Chondrocyte (in vitro differentiated cells): ENCODE measurements around the gene MAP4K5. TPM values are rescaled to one million over a fixed set of nuclear protein-coding genes. Genes with fewer than 3 reads are reported as not detected.
"Not testable (repeated sequence)": the region's sequence is repeated elsewhere in the genome, so short reads cannot be mapped to it uniquely, and the experiment has no call there.

Experiments
- DNase-seq: peaks from one replicate; pipeline ENCODE4 v3.0.0; 2021; ENCODE audit warnings: mixed read lengths, low spot score
- H3K27ac Mint-ChIP-seq: one replicate; pipeline ENCODE4 v1.8.0; 2021; ENCODE audit warnings: mild to moderate bottlenecking, moderate library complexity, mixed read lengths; ENCODE audit not compliant: unreplicated experiment
- H3K27me3 Mint-ChIP-seq: 2 replicates; pipeline ENCODE4 v1.8.0; 2021; ENCODE audit warnings: low read depth, mixed read lengths
- H3K36me3 Mint-ChIP-seq: 2 replicates; pipeline ENCODE4 v1.8.0; 2021; ENCODE audit warnings: low read depth, mixed read lengths
- H3K4me1 Mint-ChIP-seq: 2 replicates; pipeline ENCODE4 v1.8.0; 2021; ENCODE audit warnings: low read depth, mild to moderate bottlenecking, mixed read lengths
- H3K4me3 Mint-ChIP-seq: one replicate; pipeline ENCODE4 v1.8.0; 2021; ENCODE audit warnings: mild to moderate bottlenecking, moderate library complexity, mixed read lengths; ENCODE audit not compliant: unreplicated experiment
- H3K9me3 Mint-ChIP-seq: 2 replicates; pipeline ENCODE4 v1.8.0; 2021; ENCODE audit warnings: low read depth, mixed read lengths
- total RNA-seq: library from RNA; stranded (reverse); gene quantifications from 3 replicates; pipeline ENCODE4 v1.2.1, GENCODE V29; 2021
- TF ChIP-seq, protein P1 (sequence below): fragments of 200-600 bp; sonication (generic); IDR thresholded peaks from 2 replicates; pipeline ENCODE4 v1.5.0; 2021; ENCODE audit warnings: antibody characterized with exemption, mild to moderate bottlenecking, moderate library complexity

The MAP4K5 gene
- total RNA-seq, 1 donor from 2014 or later = 103 TPM

DNA sequence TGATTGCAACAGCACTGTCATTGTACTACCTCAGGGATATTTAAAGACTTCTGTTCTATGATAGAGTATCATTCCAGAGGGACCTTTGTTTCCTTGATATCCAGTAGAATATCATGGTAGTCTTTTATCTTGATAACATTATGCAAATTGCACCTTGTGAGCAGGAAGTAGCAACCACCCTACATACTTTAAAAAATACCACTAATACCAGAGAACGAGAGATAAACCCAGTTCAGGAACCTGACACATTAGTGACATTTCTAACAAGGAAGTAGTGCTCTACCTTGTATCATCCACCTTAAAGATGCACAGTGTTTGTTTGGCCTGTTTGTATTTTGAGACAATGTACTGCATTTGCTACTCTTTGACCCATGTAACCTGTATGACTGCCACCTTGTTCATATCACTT lies 8.8 kb upstream of the MAP4K5 start:
- Mint-ChIP-seq H3K36me3 (no peaks in the 10 kb centered on the region), H3K4me3 (no peak overlapping the region), H3K4me1 (peaks cover 9% of the 10 kb centered on the region), H3K27me3 (no peaks in the 10 kb centered on the region), H3K27ac (no peak overlapping the region), H3K9me3 (no peaks in the 10 kb centered on the region)
- DNase-seq = no peak
- TF ChIP-seq, protein P1, sequence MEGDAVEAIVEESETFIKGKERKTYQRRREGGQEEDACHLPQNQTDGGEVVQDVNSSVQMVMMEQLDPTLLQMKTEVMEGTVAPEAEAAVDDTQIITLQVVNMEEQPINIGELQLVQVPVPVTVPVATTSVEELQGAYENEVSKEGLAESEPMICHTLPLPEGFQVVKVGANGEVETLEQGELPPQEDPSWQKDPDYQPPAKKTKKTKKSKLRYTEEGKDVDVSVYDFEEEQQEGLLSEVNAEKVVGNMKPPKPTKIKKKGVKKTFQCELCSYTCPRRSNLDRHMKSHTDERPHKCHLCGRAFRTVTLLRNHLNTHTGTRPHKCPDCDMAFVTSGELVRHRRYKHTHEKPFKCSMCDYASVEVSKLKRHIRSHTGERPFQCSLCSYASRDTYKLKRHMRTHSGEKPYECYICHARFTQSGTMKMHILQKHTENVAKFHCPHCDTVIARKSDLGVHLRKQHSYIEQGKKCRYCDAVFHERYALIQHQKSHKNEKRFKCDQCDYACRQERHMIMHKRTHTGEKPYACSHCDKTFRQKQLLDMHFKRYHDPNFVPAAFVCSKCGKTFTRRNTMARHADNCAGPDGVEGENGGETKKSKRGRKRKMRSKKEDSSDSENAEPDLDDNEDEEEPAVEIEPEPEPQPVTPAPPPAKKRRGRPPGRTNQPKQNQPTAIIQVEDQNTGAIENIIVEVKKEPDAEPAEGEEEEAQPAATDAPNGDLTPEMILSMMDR = no peak

GRCh38 chr14:50539051-50539450 lies 6.7 kb upstream of the MAP4K5 start:
- no peak overlapping the region for H3K4me3 Mint-ChIP-seq
- no peak overlapping the region for H3K27ac Mint-ChIP-seq
- peaks cover 1% of the 10 kb centered on the region for H3K27me3 Mint-ChIP-seq
- no peak for DNase-seq
- H3K36me3 Mint-ChIP-seq = no peaks in the 10 kb centered on the region
- TF ChIP-seq, protein P1 = no peak
- no peaks in the 10 kb centered on the region for H3K9me3 Mint-ChIP-seq
- H3K4me1 Mint-ChIP-seq = peaks cover 3% of the 10 kb centered on the region

GRCh38 chr14:50538034-50538433 lies 5.7 kb upstream of the MAP4K5 start:
- H3K9me3 Mint-ChIP-seq, H3K27me3 Mint-ChIP-seq, H3K4me1 Mint-ChIP-seq, H3K4me3 Mint-ChIP-seq, H3K36me3 Mint-ChIP-seq, DNase-seq, H3K27ac Mint-ChIP-seq: not testable (repeated sequence)

GRCh38 chr14:50534997-50535396 lies 2.6 kb upstream of the MAP4K5 start:
- TF ChIP-seq, protein P1 = no peak
- H3K4me1 Mint-ChIP-seq = peaks cover 20% of the 10 kb centered on the region
- H3K4me3 Mint-ChIP-seq = no peak overlapping the region
- no peaks in the 10 kb centered on the region for H3K9me3 Mint-ChIP-seq
- no peak overlapping the region for H3K27ac Mint-ChIP-seq
- H3K36me3 Mint-ChIP-seq = no peaks in the 10 kb centered on the region
- peaks cover 1% of the 10 kb centered on the region for H3K27me3 Mint-ChIP-seq
- DNase-seq = no peak

DNA sequence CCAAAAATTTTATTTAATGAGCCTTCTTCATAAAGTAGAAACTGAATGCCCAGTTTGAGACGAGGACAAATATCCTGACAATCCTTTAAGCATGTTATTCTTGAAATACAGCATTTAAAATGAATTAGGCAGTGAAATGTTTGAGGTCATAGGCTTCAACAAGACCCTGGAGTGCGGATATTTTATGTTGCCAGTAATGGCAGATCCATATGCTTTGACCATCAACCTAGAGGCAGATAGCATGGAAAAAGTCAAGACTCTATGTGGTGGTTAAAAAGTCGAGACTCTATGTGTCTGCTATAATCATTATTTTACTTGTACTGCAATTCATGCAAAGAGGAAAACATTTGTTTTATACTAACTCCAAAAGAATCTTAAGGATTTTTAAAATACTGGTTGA lies 2.0 kb upstream of the MAP4K5 start:
- no peaks in the 10 kb centered on the region for H3K36me3 Mint-ChIP-seq
- H3K27me3 Mint-ChIP-seq = peaks cover 1% of the 10 kb centered on the region
- DNase-seq = no peak
- TF ChIP-seq, protein P1 = no peak
- peaks cover 26% of the 10 kb centered on the region for H3K4me1 Mint-ChIP-seq
- no peak overlapping the region for H3K27ac Mint-ChIP-seq
- no peak overlapping the region for H3K4me3 Mint-ChIP-seq
- H3K9me3 Mint-ChIP-seq = no peaks in the 10 kb centered on the region

GRCh38 chr14:50533806-50534205 lies 1.4 kb upstream of the MAP4K5 start:
- H3K9me3 Mint-ChIP-seq = no peaks in the 10 kb centered on the region
- no peak overlapping the region for H3K27ac Mint-ChIP-seq
- peaks cover 1% of the 10 kb centered on the region for H3K27me3 Mint-ChIP-seq
- DNase-seq = no peak
- no peaks in the 10 kb centered on the region for H3K36me3 Mint-ChIP-seq
- TF ChIP-seq, protein P1 = no peak
- peaks cover 32% of the 10 kb centered on the region for H3K4me1 Mint-ChIP-seq
- no peak overlapping the region for H3K4me3 Mint-ChIP-seq
